Measurements from ENCODE around the gene MYO1D. TPM values are rescaled to one million over a fixed set of nuclear protein-coding genes. Genes with fewer than 3 reads are reported as not detected.

The MYO1D gene
- total RNA-seq, 1 donor from 2014 or later, result 24.9 TPM

GRCh38 chr17:32566303-32566702 lies 310.6 kb downstream of the MYO1D start:
- Mint-ChIP-seq H3K4me3 (no peak overlapping the region), H3K27ac (no peak overlapping the region), H3K9me3 (no peaks in the 10 kb centered on the region), H3K27me3 (peaks cover 3% of the 10 kb centered on the region), H3K4me1 (ENCODE audit: unreplicated experiment) (no peaks in the 10 kb centered on the region), H3K36me3 (peaks cover 10% of the 10 kb centered on the region)
- no peak for TF ChIP-seq CTCF (conservative IDR thresholded peaks at IDR 0.05)
- no peak for DNase-seq (ENCODE audit: extremely low spot score, unreplicated experiment)

GRCh38 chr17:32565401-32565800 lies 311.5 kb downstream of the MYO1D start:
- no peak for DNase-seq (ENCODE audit: extremely low spot score, unreplicated experiment)
- no peaks in the 10 kb centered on the region for H3K4me1 Mint-ChIP-seq (ENCODE audit: unreplicated experiment)
- H3K9me3 Mint-ChIP-seq, result no peaks in the 10 kb centered on the region
- peaks cover 3% of the 10 kb centered on the region for H3K27me3 Mint-ChIP-seq
- no peak overlapping the region for H3K4me3 Mint-ChIP-seq
- no peak for TF ChIP-seq CTCF (conservative IDR thresholded peaks at IDR 0.05)
- H3K36me3 Mint-ChIP-seq, result peaks cover 10% of the 10 kb centered on the region
- H3K27ac Mint-ChIP-seq, result no peak overlapping the region

- TF ChIP-seq CTCF (conservative IDR thresholded peaks at IDR 0.05), result no peak
- no peaks in the 10 kb centered on the region for H3K4me1 Mint-ChIP-seq (ENCODE audit: unreplicated experiment)
- no peak overlapping the region for H3K27ac Mint-ChIP-seq
- H3K36me3 Mint-ChIP-seq, result peaks cover 10% of the 10 kb centered on the region
- no peak overlapping the region for H3K4me3 Mint-ChIP-seq
- H3K27me3 Mint-ChIP-seq, result peaks cover 3% of the 10 kb centered on the region
- no peak for DNase-seq (ENCODE audit: extremely low spot score, unreplicated experiment)
- no peaks in the 10 kb centered on the region for H3K9me3 Mint-ChIP-seq
Measured at GRCh38 chr17:32564325-32564724, 312.6 kb downstream of the MYO1D start.

- no peak overlapping the region for H3K27ac Mint-ChIP-seq
- no peak for TF ChIP-seq CTCF (conservative IDR thresholded peaks at IDR 0.05)
- H3K27me3 Mint-ChIP-seq, result peaks cover 3% of the 10 kb centered on the region
- no peaks in the 10 kb centered on the region for H3K9me3 Mint-ChIP-seq
- no peak for DNase-seq (ENCODE audit: extremely low spot score, unreplicated experiment)
- H3K36me3 Mint-ChIP-seq, result peaks cover 10% of the 10 kb centered on the region
- peaks cover 4% of the 10 kb centered on the region for H3K4me1 Mint-ChIP-seq (ENCODE audit: unreplicated experiment)
- no peak overlapping the region for H3K4me3 Mint-ChIP-seq
Measured at GRCh38 chr17:32563583-32563982, 313.3 kb downstream of the MYO1D start.

- no peaks in the 10 kb centered on the region for H3K36me3 Mint-ChIP-seq
- no peaks in the 10 kb centered on the region for H3K27me3 Mint-ChIP-seq
- H3K9me3 Mint-ChIP-seq, result no peaks in the 10 kb centered on the region
- H3K27ac Mint-ChIP-seq, result no peak overlapping the region
- H3K4me1 Mint-ChIP-seq (ENCODE audit: unreplicated experiment), result peaks cover 4% of the 10 kb centered on the region
- TF ChIP-seq CTCF (conservative IDR thresholded peaks at IDR 0.05), result no peak
- no peak overlapping the region for H3K4me3 Mint-ChIP-seq
- no peak for DNase-seq (ENCODE audit: extremely low spot score, unreplicated experiment)
Measured at GRCh38 chr17:32558997-32559650, 317.8 kb downstream of the MYO1D start.
